GM19395 (cell line): Measurements from ENCODE around the gene SNRPD2.
"Not testable (repeated sequence)": the region's sequence is repeated elsewhere in the genome, so short reads cannot be mapped to it uniquely, and the experiment has no call there.

ENCODE experiments used
- ATAC-seq: cut with Tn5 transposase; IDR thresholded peaks from one replicate; pipeline ENCODE4 v1.9.1; 2021; ENCODE audit warnings: mild to moderate bottlenecking, moderate library complexity; ENCODE audit not compliant: unreplicated experiment

The SNRPD2 gene

GRCh38 chr19:45705710-45706415 lies 14.1 kb upstream of the SNRPD2 start:
- no peak for ATAC-seq

DNA sequence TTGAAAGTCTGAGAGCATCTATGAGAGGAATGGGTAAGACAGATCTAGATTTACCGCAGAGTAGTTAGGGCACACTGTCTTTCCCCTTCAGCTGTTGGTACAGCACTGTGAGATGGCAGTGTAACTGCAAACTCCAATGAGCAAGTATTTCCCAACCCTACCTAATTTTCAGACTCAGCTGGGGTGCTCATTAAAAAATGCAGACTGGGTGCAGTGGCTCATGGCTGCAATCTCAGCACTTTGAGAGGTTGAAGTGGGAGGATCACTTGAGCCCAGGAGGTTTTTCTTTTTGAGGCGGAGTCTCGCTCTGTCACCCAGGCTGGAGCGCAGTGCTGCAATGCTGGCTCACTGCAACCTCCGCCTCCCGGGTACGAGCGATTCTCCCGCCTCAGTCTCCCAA lies 13.4 kb upstream of the SNRPD2 start:
- no peak for ATAC-seq

DNA sequence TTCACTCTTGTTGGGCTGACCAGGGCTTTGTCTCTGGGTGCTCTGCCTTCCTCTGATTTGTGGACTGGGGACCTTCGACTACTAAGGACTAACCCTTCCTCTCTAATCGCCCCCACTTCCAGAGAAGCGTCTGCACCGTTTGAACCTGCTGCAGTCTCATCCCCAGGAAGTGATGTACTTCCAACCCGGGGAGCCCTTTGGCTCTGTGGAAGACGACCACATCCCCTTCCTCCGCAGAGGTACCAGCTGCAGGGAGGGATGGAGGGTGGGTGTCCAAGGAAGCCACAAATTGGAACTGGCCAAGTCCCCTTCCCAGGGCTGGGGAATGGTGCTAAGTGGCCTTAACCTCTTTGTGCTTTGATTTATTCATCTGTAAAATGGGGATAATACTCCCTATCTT lies 9.9 kb upstream of the SNRPD2 start:
- no peak for ATAC-seq

- ATAC-seq = no peak
Observed at GRCh38 chr19:45693106-45693788, 1.5 kb upstream of the SNRPD2 start.

- ATAC-seq = peak; percentile 86
Observed at GRCh38 chr19:45692187-45693105, 693 bp upstream of the SNRPD2 start, which contains the start of gene QPCTL. Gene QPCTL (plus strand): TSS chr19:45692666. CDS start chr19:45692704, 38 bp downstream.

- no peak for ATAC-seq
Observed at GRCh38 chr19:45687599-45687998, 4.2 kb downstream of the SNRPD2 start.

DNA sequence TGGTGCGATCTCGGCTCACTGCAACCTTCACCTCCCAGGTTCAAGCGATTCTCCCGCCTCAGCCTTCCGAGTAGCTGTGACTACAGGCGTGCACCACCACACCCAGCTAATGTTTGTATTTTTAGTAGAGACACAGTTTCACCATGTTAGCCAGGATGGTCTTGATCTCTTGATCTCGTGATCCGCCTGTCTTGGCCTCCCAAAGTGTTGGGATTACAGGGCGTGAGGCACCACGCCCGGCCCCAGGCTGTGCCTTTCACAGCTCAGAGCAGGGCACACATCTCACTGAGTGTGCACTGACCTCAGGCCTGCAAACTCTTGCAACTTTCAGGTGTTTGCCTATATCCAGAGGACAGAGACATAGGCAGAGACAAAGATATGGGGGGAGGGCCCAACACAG lies 6.7 kb downstream of the SNRPD2 start:
- ATAC-seq = not testable (repeated sequence)

DNA sequence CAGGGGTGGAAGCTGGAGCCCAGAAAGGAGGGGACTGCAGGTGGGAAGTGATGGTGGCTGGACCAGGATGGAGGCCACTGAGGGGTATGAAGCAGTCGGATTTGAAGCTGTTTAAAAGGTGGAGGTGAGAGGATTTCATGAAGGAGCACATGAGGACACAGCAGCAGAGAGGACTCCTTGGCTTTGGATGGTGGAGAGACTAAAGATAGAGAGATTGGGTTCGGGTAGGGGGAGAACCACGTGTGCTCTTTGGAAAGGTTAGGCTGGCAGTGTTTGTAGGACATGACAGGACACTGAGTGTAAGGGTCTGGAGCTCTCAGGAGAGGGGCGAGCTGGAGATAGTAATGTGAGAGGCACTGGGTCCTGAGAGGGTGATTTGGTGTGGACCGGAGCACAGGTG lies 8.8 kb downstream of the SNRPD2 start:
- ATAC-seq = no peak

- no peak for ATAC-seq
Observed at GRCh38 chr19:45682117-45682516, 9.6 kb downstream of the SNRPD2 start.

DNA sequence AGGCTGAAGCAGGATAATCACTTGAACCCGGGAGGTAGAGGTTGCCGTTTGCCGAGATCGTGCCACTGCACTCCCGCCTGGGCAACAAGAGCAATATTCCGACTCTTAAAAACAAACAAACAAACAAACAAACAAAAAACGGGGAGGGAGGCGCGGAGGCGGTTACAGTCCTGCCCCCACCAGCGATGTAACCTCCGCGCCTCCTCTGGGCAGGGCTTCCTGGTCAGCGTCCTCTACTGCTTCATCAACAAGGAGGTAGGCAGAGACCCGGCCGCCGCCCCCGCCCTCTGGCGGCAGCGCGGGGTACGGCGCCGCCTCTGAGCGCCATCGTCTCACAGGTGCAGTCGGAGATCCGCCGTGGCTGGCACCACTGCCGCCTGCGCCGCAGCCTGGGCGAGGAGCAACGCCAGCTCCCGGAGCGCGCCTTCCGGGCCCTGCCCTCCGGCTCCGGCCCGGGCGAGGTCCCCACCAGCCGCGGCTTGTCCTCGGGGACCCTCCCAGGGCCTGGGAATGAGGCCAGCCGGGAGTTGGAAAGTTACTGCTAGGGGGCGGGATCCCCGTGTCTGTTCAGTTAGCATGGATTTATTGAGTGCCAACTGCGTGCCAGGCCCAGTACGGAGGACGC lies 10.2 kb downstream of the SNRPD2 start:
- ATAC-seq = peak; percentile 56

GRCh38 chr19:45677351-45678230 lies 14.2 kb downstream of the SNRPD2 start:
- ATAC-seq = no peak

DNA sequence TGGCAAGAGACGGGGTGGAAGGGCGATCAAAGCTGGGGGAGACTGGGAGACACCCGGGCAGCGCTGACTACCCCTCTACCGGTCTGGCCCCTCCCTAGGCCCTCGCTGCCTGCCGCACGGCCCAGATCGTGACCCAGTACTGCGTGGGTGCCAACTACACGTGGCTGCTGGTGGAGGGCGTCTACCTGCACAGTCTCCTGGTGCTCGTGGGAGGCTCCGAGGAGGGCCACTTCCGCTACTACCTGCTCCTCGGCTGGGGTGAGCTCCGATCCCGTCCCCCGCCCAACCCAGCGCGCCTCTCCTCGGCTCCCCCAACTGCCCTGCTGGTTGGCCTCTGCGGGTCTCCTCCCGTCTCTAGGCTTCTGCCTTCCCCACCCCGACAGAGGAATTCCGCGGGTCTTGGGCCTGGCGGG lies 14.9 kb downstream of the SNRPD2 start:
- no peak for ATAC-seq

GRCh38 chr19:45674946-45675345 lies 16.8 kb downstream of the SNRPD2 start:
- no peak for ATAC-seq

- ATAC-seq = no peak
Observed at GRCh38 chr19:45670670-45671453, 20.9 kb downstream of the SNRPD2 start.

DNA sequence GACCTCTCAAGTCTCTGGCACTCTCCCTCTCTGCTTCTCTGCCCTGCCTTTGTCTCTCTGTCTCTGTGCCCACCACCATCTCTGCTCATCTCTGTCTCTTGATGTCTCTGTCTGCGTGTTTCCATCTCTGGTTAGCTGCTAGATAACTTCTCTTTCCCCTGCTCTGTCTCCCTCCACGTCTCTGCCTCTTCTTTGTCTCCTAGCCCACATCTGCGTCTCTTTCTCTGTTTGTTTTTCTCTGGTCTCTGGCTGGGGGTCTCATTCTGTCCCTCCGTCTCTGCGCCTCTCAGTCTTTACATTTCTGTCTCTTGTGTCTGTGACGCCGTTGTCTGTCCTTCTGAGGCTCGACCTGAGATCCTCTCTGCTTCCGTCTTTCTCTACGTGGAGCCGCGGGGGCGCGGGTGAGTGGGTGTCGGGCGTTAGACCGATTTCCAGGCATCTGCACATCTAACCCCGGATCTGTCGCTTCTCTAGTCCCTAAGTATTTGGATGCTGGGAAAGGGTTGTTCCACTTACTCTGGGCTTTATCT lies 23.3 kb downstream of the SNRPD2 start:
- ATAC-seq = peak; percentile 9

DNA sequence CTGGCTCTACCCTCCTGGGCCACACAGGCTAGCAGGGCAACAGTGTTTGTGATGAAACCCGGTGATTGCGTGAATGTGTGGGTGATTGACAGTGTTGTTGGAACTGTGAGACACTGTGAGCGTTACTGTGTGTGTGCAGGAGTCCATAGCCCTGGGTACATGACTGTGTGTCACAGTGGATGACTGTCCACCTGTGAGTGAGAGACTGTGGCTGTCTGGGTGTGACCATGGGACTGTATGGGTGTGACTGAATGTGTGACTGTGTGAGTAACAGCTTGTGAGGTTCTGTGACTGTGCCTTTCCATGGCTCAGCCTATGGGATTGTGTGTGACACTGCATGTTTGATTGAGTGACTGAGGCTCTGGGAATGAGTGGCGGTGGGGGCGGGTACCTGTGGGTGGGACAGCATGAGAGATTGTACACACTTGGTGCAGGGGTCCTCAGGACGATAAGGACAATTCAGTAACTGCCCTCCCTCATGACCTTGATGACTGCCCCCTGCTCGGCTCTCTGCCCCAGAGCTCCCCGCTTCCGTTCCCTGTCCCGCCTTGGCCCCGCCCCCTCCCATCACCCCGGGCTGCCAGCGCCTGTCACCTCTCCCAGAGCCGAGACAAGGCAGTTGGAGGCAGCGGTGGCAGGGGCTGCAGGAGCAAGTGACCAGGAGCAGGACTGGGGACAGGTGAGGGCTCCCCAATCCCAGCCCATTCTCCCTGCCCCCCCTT lies 24.0 kb downstream of the SNRPD2 start, which contains the start of gene GIPR:
GIPR (plus strand) TSS at position 602 of the 722 bp plus-strand sequence. CDS start 1,300 bp downstream, outside the sequence.
- no peak for ATAC-seq

DNA sequence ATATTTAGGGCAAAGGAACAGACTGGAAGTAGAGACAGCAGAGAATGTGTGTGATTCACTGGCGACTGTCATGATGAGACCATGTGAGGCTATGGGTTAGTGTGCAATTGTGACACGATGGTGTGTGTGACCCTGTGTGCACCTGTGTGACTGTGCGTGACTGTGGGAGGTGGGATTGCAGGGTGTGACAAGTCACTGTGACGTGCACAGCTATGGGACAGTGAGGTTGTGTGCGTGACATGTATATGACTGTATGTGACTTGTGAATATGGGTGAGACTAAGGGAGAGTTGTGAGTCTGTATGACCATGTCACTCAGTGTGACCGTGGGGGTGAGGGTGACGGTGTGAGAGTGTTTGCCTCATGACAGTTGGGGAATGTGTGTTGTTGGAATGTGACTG lies 27.2 kb downstream of the SNRPD2 start:
- ATAC-seq = no peak

GRCh38 chr19:45663800-45664199 lies 28.0 kb downstream of the SNRPD2 start:
- ATAC-seq = no peak
